Stimulated activated CD4-positive, alpha-beta T cell treated with anti-CD3 and anti-CD28 coated beads, Interleukin-15, amount 100 ng/mL, for 24 hours (primary cell): ENCODE data around the gene TBCD.
"Not testable (repeated sequence)": the region's sequence is repeated elsewhere in the genome, so short reads cannot be mapped to it uniquely, and the experiment has no call there.

Experiments
- DNase-seq: peaks from one replicate; pipeline ENCODE4 v3.0.0-alpha.2; 2020

Gene TBCD

GRCh38 chr17:82959990-82960418 is 208.1 kb downstream of the TBCD start:
- no peak for DNase-seq

DNA sequence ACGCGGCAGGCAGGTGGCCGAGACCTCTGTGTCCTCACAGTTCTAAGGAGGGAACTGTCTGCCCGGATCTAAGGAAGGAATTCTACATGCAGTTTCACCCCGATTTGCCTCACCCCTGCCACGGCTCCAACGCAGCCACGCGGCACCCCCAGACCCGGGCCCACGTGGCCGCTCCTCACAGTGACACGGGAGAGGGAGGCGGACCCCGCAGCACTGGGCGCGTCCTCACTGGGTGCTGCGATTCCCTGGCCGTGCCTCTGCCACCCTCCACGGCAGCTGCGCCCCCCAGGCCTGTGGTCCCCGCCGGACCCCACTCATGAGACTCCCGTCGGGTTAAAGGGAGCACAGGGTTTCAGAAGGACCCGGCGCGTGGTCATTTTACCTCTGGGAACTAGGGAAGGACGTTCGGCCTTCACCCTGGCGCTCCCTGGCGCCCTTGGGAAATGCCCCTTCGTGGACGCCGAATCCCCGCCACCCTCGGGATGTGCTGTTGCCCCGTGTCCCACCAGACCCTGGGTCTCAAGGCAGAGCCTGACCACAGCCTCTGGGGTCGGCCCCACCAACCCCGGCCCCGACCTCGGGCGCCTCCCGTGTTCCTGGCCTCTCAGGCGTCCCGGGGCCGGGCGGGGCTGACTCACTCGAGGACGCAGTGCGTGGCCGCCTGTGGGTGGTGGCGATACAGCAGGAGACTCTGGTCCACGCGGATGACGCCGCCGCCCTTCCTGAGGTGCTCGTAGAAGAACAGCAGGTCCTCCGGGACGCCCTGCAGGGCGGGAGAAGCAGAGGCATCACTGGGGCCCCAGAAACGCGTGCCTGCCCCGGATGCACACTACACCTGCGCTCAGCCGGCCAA is 208.8 kb downstream of the TBCD start:
- no peak for DNase-seq

DNA sequence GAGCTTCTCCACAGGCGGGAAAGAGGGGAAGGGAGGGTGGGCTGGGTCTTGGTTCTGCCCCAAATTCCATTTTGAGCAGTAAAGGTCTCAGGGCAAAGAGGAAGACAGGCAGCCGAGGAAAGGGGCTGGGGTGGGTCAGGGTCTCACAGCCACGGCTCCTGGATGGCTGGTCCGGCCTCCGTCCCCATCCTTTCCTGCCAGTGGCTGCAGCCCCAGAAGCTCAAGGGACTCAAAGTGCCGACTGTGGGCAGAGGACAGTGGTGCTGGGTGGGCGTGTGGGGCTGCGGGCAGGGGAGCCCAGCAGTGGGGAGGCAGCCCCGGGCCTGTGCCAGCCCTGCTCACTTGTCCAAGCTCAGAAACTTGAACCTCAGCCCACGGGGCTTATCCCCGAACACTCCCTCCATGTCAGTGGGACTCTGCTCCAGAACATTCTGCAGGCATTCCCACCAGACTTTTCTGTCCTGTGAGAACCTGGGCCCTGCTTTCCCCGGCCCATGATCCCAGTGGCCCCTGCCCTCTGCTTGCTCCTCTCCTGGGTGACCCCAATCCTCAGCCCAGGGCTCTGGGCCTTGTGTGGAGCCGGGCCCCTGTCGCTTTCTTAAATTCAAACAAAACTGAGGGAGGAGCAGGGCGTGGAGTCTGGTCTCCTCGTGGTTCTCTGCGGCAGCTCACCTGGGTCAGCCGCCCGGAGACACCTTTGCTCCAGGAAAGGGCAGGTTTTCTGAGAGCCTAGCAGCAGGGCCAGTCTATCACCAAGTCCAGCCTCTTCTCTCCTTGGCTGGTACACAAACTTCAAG is 209.7 kb downstream of the TBCD start:
- DNase-seq, result no peak

GRCh38 chr17:82962163-82962720 is 210.4 kb downstream of the TBCD start:
- no peak for DNase-seq

- peak; percentile 54 for DNase-seq
Observed at GRCh38 chr17:82963104-82963950, 211.5 kb downstream of the TBCD start.

DNA sequence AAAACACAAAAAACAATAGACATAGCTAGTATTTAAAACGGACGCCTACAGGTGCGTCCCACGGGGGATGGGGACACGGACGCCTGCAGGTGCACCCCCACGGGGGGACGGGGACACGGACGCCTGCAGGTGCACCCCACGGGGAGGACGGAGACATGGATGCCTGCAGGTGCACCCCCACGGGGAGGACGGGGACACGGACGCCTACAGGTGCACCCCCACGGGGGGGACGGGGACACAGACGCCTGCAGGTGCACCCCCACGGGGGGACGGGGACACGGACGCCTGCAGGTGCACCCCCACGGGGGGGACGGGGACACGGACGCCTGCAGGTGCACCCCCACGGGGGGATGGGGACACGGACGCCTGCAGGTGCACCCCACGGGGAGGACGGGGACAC is 212.6 kb downstream of the TBCD start:
- not testable (repeated sequence) for DNase-seq

DNA sequence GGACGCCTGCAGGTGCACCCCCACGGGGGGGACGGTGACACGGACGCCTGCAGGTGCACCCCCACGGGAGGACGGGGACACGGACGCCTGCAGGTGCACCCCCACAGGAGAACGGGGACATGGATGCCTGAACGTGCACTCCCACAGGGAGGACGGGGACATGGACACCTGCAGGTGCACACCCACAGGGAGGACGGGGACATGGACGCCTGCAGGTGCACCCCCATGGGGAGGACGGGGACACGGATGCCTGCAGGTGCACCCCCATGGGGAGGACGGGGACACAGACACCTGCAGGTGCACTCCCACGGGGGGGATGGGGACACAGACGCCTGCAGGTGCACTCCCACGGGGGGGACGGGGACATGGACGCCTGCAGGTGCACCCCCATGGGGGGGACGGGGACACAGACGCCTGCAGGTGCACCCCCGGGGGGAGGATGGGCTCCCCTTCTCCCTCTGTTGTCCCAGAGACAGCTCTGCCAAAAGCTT is 213.0 kb downstream of the TBCD start:
- no peak for DNase-seq

GRCh38 chr17:82965371-82965770 is 213.5 kb downstream of the TBCD start:
- no peak for DNase-seq

DNA sequence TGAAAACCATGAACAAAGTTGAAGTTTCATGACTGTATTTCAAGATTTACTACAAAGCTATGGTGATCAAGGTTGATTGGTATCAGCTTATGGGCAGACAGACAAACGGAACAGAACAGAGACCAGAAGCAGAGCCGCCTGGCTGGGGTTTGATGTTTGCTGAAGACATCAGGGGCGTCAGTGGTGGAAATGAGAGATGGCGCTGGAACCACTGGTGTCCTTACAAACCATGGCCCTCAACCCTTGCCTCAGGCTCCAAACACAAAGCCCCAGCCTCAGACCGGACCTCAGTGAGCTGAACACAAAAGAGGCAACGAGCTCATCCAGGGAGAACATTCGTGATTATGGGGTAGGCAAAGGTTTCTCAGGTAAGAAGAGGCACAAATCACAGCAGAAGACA is 214.6 kb downstream of the TBCD start:
- no peak for DNase-seq

GRCh38 chr17:82967268-82968032 is 215.6 kb downstream of the TBCD start:
- DNase-seq, result no peak

- not testable (repeated sequence) for DNase-seq
Observed at GRCh38 chr17:82968033-82968841, 216.4 kb downstream of the TBCD start.

DNA sequence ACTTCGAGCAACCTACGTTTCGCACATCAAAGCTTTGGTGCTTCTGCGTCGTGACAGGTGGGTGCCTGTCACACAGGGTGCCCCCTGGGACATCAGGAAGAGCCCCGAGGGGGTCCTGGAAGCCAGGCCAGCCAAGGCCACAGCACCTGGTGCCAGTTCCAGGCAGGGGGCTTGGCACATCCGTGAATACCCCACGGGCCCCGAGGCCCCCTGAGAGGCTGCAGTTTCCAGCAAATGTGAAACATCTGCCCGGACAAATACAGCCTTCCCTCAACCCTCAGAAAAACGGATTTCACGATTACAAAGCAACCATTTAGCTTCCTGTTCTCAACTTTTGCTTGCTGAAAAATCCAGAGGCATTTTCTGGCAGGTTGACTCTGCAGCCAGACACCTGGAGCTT is 218.2 kb downstream of the TBCD start:
- DNase-seq, result no peak

DNA sequence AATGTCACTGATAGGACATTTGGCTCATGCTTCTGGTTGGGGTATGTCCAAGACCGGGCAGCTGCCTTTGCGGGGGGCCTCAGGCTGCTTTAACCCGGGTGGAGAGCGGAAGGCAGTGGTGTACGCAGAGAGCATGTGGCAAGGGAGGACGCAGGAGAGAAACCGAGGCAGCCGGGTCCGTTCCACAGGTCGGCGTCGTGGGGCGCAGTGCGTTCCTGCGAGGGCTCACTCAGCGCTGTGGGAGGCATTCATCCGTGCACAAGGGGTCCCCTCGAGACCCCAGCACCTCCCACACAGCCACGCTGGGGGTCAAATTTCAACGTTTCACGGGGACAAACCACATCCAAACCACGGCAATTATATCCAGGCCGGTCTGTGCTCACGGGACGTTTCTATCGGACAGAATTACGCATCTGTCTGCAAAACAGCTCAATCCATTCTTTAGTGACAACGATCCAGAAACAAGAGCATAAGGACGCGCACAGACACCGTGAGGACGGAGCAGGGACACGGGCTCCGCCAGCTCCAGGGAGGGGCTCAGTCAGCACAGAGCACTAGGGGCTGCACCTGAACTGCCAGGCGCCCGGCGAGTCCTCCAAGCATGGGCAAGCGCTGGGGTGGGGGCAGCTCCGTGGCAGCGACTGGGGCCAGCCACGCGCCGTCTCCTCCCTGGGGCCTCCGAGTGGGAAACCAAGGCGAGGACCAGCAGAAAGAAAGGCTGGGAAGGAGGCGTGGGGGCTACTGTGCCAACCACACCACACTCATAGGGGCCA is 219.1 kb downstream of the TBCD start:
- DNase-seq, result no peak

DNA sequence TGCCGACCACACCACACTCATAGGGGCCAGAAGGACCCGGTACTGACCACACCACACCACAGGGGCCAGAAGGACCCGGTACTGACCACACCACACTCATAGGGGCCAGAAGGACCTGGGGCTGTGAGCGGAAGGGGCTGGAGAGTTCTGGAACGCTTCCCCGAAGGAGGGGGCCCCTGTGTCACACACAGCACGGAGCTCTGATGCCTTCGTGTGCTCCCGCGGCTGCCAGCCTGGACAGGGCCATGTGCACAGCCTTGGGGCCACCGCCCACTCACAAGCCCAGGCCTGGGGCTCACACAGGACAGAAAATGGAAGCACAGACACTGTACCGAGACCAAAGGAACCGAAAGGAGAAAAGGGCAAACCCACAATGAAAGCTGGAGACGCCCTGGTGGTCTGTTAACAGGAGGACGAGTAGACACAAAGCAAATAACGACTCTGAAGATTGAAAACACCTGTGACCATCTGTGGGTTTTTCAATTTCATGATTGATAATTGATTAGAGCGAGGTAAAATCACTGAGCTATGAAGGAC is 221.0 kb downstream of the TBCD start:
- DNase-seq, result no peak

GRCh38 chr17:82973456-82974135 is 221.7 kb downstream of the TBCD start:
- no peak for DNase-seq

DNA sequence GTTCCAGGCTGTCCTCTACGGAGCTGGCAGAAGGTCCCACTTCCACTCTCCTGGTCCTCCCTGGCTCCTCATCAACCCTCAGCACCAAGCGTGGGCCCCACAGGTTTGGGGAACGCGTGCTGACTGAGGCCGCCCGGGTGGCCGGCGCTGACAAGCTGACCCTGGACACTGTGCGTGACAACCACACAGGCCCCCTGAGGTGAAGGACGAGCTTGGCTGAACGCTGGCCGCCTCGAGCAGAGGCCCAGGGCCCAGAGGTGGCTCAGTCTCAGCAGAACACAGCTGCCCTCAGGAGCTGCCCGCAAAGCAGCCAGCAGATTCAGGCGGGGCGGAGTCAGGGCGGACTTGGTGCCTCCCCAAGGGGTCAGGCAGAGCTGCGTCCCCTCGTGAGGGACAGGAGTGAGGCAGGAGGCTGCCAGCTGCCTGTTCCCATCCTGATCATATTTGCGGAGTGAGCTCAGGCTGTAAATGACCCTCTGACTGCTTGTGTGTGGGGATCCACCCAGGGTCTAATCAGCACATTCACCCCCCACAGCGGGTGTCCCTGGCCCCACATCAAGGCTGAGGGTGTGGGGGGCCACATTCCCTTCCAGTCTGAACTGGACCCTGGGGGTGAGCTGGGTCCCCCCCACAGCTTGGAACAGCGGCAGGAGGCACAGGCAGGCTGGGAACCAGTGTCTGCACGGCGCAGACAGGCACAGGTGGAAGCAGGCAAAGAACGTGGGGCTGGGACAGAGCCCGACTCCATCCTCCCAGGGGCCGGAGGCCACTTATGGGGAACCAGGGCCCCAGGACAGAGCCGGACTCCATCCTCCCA is 222.5 kb downstream of the TBCD start:
- DNase-seq, result no peak

DNA sequence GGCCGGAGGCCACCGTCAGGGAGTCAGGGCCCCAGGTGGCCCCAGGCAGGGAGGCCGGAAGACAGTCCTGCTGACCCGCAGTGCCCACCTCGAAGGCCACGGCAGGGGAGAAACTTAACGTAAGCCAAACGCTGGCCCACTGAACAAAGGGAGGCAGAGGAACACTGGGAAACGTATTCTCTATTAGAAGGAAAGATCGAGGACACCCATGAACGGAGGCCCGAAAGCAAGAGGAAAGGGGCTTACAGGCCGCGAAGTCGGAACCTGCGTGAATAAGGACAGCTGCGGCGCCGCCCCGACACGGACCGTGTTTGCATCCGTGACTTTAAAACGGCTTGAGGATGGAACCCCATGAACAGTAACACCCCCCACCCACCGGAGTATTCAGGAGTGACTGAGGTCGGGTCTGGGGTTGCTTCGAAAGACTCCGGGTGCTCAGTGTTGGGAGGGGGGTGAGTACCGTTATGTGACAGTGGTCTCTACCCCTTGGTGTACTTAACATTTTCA is 225.2 kb downstream of the TBCD start:
- no peak for DNase-seq

GRCh38 chr17:82977606-82978005 is 225.7 kb downstream of the TBCD start:
- DNase-seq, result no peak
